Liver (tissue), 9 donors: ENCODE data around the gene TINAGL1. TPM values are rescaled to one million over a fixed set of nuclear protein-coding genes. Genes with fewer than 3 reads are reported as not detected.
A peak's percentile ranks its signal among the peaks of the same experiment; 100 is the strongest.

ENCODE experiments used
- DNase-seq: peaks from one replicate; pipeline ENCODE4 v3.0.0-alpha.2; 2017; ENCODE audit warnings: low spot score
- H3K27ac ChIP-seq, 2 donors: one replicate each; pipeline ENCODE4 v1.7.0; 2013; ENCODE audit warnings: inconsistent platforms in 2 of 2, low read length in 2 of 2, control low read depth in 1 of 2, low read depth in 1 of 2, mild to moderate bottlenecking in 1 of 2
- H3K27me3 ChIP-seq, 4 donors: one replicate each; pipeline versions ENCODE4 v1.6.1 to v1.7.0; 2013; ENCODE audit warnings: low read length in 3 of 4, inconsistent platforms in 1 of 4, mild to moderate bottlenecking in 1 of 4, moderate library complexity in 1 of 4; ENCODE audit not compliant: control insufficient read depth in 4 of 4, insufficient read depth in 4 of 4
- H3K36me3 ChIP-seq, 4 donors: one replicate each; pipeline versions ENCODE4 v1.6.1 to v1.7.0; 2013; ENCODE audit warnings: low read length in 3 of 4, mild to moderate bottlenecking in 3 of 4, low read depth in 1 of 4, moderate library complexity in 1 of 4; ENCODE audit not compliant: control insufficient read depth in 4 of 4, insufficient read depth in 3 of 4
- H3K4me1 ChIP-seq, 4 donors: one replicate each; pipeline versions ENCODE4 v1.6.1 to v1.7.0; 2013; ENCODE audit warnings: low read length in 3 of 4, mild to moderate bottlenecking in 3 of 4, moderate library complexity in 1 of 4; ENCODE audit not compliant: control insufficient read depth in 4 of 4, insufficient read depth in 4 of 4
- H3K4me3 ChIP-seq, 3 donors: one replicate each; pipeline versions ENCODE4 v1.6.1 to v1.7.0; 2013; ENCODE audit warnings: low read length in 3 of 3, control low read depth in 1 of 3, low read depth in 1 of 3, mild to moderate bottlenecking in 1 of 3
- H3K9ac ChIP-seq, 2 donors: one replicate each; pipeline ENCODE4 v1.7.0; 2013; ENCODE audit warnings: low read length in 2 of 2, mild to moderate bottlenecking in 2 of 2, moderate library complexity in 2 of 2, control low read depth in 1 of 2, low read depth in 1 of 2
- H3K9me3 ChIP-seq, 4 donors: one replicate each; pipeline versions ENCODE4 v1.6.1 to v1.7.0; 2013; ENCODE audit warnings: low read length in 3 of 4; ENCODE audit not compliant: control insufficient read depth in 4 of 4
- EGR1 ChIP-seq, 2 donors: IDR thresholded peaks; 2 replicates each; pipeline ENCODE4 v1.6.1; 2016 to 2018; ENCODE audit warnings: antibody characterized with exemption in 2 of 2, low read depth in 2 of 2
- FOXA1 ChIP-seq: IDR thresholded peaks from 2 replicates; pipeline ENCODE4 v1.6.1; 2016; ENCODE audit warnings: antibody characterized with exemption
- FOXA2 ChIP-seq: IDR thresholded peaks from 2 replicates; pipeline ENCODE4 v1.6.1; 2016; ENCODE audit warnings: antibody characterized with exemption
- GABPA ChIP-seq, 2 donors: IDR thresholded peaks in 1 of 2; conservative IDR thresholded peaks in 1 of 2; 2 replicates each; pipeline ENCODE4 v1.6.1; 2016; ENCODE audit warnings: antibody characterized with exemption in 2 of 2, mild to moderate bottlenecking in 1 of 2, moderate library complexity in 1 of 2
- HNF4A ChIP-seq, 2 donors: conservative IDR thresholded peaks; 2 replicates each; pipeline ENCODE4 v1.6.1; 2016; ENCODE audit warnings: antibody characterized with exemption in 2 of 2, mild to moderate bottlenecking in 2 of 2
- HNF4G ChIP-seq: IDR thresholded peaks from 2 replicates; pipeline ENCODE4 v1.6.1; 2016; ENCODE audit warnings: antibody characterized with exemption
- JUND ChIP-seq, 2 donors: IDR thresholded peaks; 2 replicates each; pipeline ENCODE4 v1.6.1; 2016; ENCODE audit warnings: antibody characterized with exemption in 2 of 2
- MAX ChIP-seq: IDR thresholded peaks from 2 replicates; pipeline ENCODE4 v1.6.1; 2016; ENCODE audit warnings: antibody characterized with exemption
- NR2F2 ChIP-seq: IDR thresholded peaks from 2 replicates; pipeline ENCODE4 v1.6.1; 2016; ENCODE audit warnings: antibody characterized with exemption
- REST ChIP-seq: IDR thresholded peaks from 2 replicates; pipeline ENCODE4 v1.6.1; 2016; ENCODE audit warnings: antibody characterized with exemption, mild to moderate bottlenecking
- RXRA ChIP-seq, 2 donors: IDR thresholded peaks; 2 replicates each; pipeline ENCODE4 v1.6.1; 2017 to 2018; ENCODE audit warnings: antibody characterized with exemption in 2 of 2, mild to moderate bottlenecking in 1 of 2
- SP1 ChIP-seq: IDR thresholded peaks from 2 replicates; pipeline ENCODE4 v1.6.1; 2018; ENCODE audit warnings: antibody characterized with exemption, mild to moderate bottlenecking
- TAF1 ChIP-seq: conservative IDR thresholded peaks from 2 replicates; pipeline ENCODE4 v1.6.1; 2016; ENCODE audit warnings: antibody characterized with exemption, mild to moderate bottlenecking
- YY1 ChIP-seq: IDR thresholded peaks from 2 replicates; pipeline ENCODE4 v1.6.1; 2016; ENCODE audit warnings: antibody characterized with exemption, mild to moderate bottlenecking
- WGBS: extraction: QIAGEN DNeasy Blood & Tissue Kit; methylation state at CpG from one replicate; pipeline ENCODE4 v1.1.7; 2013; 5-methylcytosine and 5-hydroxymethylcytosine counted together
- polyA plus RNA-seq, 2 donors: library from polyadenylated mRNA; stranded (reverse) in 1 of 2; unstranded in 1 of 2; fragments of 200-250 nt in 1 of 2; fragments of >200 nt in 1 of 2; fragmentation: Nextera tagmentation in 1 of 2; extraction: Ambion mirVana in 1 of 2; gene quantifications; one replicate each; pipeline versions ENCODE4 v1.2.1 to v1.2.3, GENCODE V29; 2013 to 2015
- total RNA-seq, 2 donors: library from RNA; depleted of rRNA; stranded (reverse); fragments of >200 nt; gene quantifications; one replicate each; pipeline ENCODE4 v1.2.3, GENCODE V29; 2014
- TF ChIP-seq, protein P1 (sequence below): fragments of 150-350 bp; IDR thresholded peaks from 2 replicates; pipeline ENCODE4 v1.5.1; 2017; ENCODE audit warnings: improper control_type of control experiment, low read depth, low read length; ENCODE audit not compliant: missing input control
- TF ChIP-seq, protein P2 (sequence below): IDR thresholded peaks from 2 replicates; pipeline ENCODE4 v1.6.1; 2016; ENCODE audit warnings: antibody characterized with exemption
- TF ChIP-seq, protein P3 (sequence below): IDR thresholded peaks from 2 replicates; pipeline ENCODE4 v1.6.1; 2016; ENCODE audit warnings: antibody characterized with exemption
- donor health status: healthy.
- donor health status: healthy.
- donor health status: healthy.
- donor health status: healthy.
- donor health status: healthy.

The TINAGL1 gene
- total and polyA plus RNA-seq, 4 donors = 8.7 to 52.9 (median 25.6) TPM

DNA sequence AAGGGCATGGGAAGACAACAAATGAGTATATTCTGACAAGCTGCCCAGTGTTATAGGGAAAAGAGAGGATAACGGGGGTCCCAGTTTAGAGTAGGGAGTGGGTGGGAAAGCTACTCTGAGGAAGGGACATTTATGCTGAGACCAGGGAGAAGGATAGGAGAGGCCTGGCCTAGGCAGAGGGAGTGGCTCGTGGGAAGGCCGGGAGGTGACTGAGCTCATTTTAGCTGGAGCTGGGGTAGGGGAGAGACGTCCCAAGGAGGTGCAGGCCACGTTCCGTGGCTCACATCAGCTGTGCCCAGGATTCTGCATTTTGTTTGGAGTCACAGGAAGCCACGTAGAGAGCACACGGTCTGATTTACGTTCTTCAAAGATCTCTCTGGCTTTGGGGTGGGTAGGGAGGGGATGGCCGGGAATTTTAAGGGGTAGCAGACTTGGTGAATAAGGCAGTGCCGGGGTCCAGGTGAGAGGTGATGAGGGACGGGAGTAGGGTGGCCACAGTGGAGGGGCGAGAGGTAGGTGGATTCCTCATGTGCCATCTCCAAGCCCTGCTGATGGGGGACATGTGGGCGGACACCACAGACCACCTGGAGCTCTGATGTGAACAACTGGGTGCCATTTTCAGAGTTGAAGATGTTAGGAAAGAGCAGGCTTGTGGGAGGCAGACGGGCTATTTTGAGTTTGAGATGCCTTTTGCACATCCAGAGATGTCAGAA, 4.7 kb downstream of the TINAGL1 start (continued):
- TF ChIP-seq MAX = no peak
- TF ChIP-seq, protein P1, sequence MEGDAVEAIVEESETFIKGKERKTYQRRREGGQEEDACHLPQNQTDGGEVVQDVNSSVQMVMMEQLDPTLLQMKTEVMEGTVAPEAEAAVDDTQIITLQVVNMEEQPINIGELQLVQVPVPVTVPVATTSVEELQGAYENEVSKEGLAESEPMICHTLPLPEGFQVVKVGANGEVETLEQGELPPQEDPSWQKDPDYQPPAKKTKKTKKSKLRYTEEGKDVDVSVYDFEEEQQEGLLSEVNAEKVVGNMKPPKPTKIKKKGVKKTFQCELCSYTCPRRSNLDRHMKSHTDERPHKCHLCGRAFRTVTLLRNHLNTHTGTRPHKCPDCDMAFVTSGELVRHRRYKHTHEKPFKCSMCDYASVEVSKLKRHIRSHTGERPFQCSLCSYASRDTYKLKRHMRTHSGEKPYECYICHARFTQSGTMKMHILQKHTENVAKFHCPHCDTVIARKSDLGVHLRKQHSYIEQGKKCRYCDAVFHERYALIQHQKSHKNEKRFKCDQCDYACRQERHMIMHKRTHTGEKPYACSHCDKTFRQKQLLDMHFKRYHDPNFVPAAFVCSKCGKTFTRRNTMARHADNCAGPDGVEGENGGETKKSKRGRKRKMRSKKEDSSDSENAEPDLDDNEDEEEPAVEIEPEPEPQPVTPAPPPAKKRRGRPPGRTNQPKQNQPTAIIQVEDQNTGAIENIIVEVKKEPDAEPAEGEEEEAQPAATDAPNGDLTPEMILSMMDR = no peak
- TF ChIP-seq TAF1 = no peak
- no peak for TF ChIP-seq FOXA1
- TF ChIP-seq GABPA (IDR thresholded peaks at IDR 0.05 in 1 of 2, conservative IDR thresholded peaks at IDR 0.05 in 1 of 2) = no peak

DNA sequence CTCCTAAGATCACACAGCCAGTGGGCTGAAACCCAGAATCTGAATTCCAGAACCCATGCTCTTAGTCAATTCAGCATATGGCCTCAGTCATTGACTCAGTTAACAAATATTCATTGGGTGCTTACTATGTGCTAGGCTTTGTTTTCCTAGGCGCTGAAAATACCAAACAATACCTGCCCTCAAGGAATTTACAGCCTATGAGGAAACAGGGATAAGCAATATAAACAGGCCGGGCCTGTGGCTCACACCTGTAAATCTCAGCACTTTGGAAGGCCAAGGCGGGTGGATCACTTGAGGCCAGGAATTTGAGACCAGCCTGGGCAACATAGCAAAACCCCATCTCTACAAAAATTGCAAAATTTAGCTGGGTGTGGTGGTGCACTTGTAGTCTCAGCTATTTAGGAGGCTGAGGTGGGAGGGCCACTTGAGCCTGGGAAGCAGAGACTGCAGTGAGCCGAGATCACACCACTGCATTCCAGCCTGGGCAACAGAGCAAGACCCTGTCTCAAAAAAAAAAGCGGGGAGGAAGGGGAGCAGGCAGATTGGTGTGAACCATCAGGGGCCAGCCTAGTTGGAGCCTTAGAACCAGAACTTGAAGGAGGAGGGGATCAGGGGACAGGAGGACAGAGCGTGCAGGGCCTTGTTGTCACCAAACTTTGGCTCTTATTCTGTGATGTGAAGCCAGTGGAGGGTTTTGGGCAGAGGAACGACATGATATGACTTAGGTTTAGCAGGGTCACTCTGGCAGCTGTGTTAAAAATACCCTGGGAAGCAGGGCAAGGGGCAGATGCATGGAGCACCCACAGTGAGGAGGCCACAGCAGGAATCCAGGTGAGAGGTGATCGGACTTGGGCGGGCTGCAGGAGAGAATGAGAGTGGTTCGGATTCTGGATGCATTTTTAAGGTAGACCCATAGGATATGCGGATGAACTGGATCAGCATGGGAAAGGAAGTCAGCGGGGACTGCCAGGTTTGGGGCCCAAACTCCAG, 5.8 kb downstream of the TINAGL1 start:
- Histone ChIP-seq H3K9ac (no peak overlapping the region), H3K4me3 (no peak overlapping the region), H3K27ac (peak overlapping the region; percentile 18 to 19), H3K4me1 (peaks cover 0 to 27% (median 4%) of the 10 kb centered on the region in 4 donors), H3K27me3 (no peaks in the 10 kb centered on the region), H3K36me3 (no peaks in the 10 kb centered on the region), H3K9me3 (no peaks in the 10 kb centered on the region)
- DNase-seq = no peak
- WGBS = 74% methylated on average over 12 of the region's 12 CpGs
- TF ChIP-seq YY1 (no peak), RXRA (IDR thresholded peaks at IDR 0.05) (no peak), JUND (IDR thresholded peaks at IDR 0.05) (no peak), HNF4A (conservative IDR thresholded peaks at IDR 0.05) (no peak), GABPA (IDR thresholded peaks at IDR 0.05 in 1 of 2, conservative IDR thresholded peaks at IDR 0.05 in 1 of 2) (no peak), FOXA2 (no peak), FOXA1 (no peak), TAF1 (no peak), REST (no peak), EGR1 (IDR thresholded peaks at IDR 0.05; ENCODE audit: low read depth in 2 of 2) (no peak), SP1 (no peak), NR2F2 (no peak), HNF4G (no peak)
- TF ChIP-seq, protein P1 = no peak
- TF ChIP-seq, protein P2, sequence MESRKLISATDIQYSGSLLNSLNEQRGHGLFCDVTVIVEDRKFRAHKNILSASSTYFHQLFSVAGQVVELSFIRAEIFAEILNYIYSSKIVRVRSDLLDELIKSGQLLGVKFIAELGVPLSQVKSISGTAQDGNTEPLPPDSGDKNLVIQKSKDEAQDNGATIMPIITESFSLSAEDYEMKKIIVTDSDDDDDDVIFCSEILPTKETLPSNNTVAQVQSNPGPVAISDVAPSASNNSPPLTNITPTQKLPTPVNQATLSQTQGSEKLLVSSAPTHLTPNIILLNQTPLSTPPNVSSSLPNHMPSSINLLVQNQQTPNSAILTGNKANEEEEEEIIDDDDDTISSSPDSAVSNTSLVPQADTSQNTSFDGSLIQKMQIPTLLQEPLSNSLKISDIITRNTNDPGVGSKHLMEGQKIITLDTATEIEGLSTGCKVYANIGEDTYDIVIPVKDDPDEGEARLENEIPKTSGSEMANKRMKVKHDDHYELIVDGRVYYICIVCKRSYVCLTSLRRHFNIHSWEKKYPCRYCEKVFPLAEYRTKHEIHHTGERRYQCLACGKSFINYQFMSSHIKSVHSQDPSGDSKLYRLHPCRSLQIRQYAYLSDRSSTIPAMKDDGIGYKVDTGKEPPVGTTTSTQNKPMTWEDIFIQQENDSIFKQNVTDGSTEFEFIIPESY = no peak
- TF ChIP-seq, protein P3, sequence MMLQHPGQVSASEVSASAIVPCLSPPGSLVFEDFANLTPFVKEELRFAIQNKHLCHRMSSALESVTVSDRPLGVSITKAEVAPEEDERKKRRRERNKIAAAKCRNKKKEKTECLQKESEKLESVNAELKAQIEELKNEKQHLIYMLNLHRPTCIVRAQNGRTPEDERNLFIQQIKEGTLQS = no peak
